Upper lobe of left lung (tissue), 4 donors: Measurements from ENCODE around the gene CYFIP2.

Experiments
- CTCF ChIP-seq, 6 experiments: fragments of 450-650 bp in 4 of 6; fragments of 200-600 bp in 2 of 6; sonication (generic) in 2 of 6; IDR thresholded peaks; one replicate each; pipeline ENCODE4 v1.5.1; 2016 to 2019; ENCODE audit warnings: antibody characterized with exemption in 6 of 6
- EP300 ChIP-seq, 4 donors: sonication (generic); formaldehyde crosslinking; IDR thresholded peaks; one replicate each; pipeline ENCODE4 v1.5.1; 2017; ENCODE audit warnings: antibody characterized with exemption in 4 of 4, control low read depth in 2 of 4
- POLR2A ChIP-seq, 4 donors: fragments of 450-650 bp; IDR thresholded peaks; one replicate each; pipeline ENCODE4 v1.5.1; 2016 to 2017; ENCODE audit warnings: antibody characterized with exemption in 4 of 4, mild to moderate bottlenecking in 2 of 4
- POLR2AphosphoS5 ChIP-seq, 2 donors: sonication (generic); formaldehyde crosslinking; IDR thresholded peaks; one replicate each; pipeline ENCODE4 v1.5.1; 2017; ENCODE audit warnings: antibody characterized with exemption in 2 of 2

GRCh38 chr5:157370967-157371366 lies 105.0 kb downstream of the CYFIP2 start:
- TF ChIP-seq POLR2AphosphoS5 (IDR thresholded peaks at IDR 0.05), result no peak
- TF ChIP-seq CTCF (IDR thresholded peaks at IDR 0.05), result no peak
- no peak for TF ChIP-seq POLR2A (IDR thresholded peaks at IDR 0.05)
- TF ChIP-seq EP300 (IDR thresholded peaks at IDR 0.05), result no peak
